ENCODE data around the gene CHI3L2.

DNA sequence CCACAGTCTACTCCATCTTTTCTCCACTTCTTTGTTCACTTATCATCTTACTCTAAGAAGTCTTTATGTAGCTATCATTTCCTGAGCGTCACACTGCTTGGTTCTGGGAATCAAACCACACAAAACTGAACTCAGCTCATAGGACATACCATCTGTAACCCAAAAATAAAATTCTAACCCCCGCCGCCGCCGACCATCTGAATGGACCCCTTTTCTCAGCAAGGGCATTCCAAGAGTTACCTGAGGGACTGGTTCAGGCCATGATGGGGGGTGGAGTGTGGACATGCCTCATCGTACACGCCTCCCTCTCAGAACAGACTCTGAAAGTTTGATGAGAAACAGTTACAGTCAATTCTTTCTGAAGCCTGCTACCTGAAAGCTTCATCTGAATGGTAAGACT, 12.6 kb upstream of the CHI3L2 start:
- TF ChIP-seq POLR2A (IDR thresholded peaks at IDR 0.05; ENCODE audit: low read length) = no peak
- no peak for TF ChIP-seq GATA1 (IDR thresholded peaks at IDR 0.05; ENCODE audit: low read depth, low read length)
